H7 (cell line): ENCODE results near the gene BRCC3. TPM values are rescaled to one million over a fixed set of nuclear protein-coding genes. Genes with fewer than 3 reads are reported as not detected.
"Not testable (repeated sequence)": the region's sequence is repeated elsewhere in the genome, so short reads cannot be mapped to it uniquely, and the experiment has no call there.

Experiments
- DNase-seq: peaks from one replicate; pipeline ENCODE4 v3.0.0; 2012
- H3K27me3 ChIP-seq: 2 replicates; pipeline ENCODE4 v1.6.0; 2011; ENCODE audit warnings: mild to moderate bottlenecking, low read length; ENCODE audit not compliant: control insufficient read depth, insufficient read depth
- H3K36me3 ChIP-seq: replicated peaks from 2 replicates; pipeline ENCODE4 v1.5.1; 2011; ENCODE audit warnings: low read length; ENCODE audit not compliant: control insufficient read depth, insufficient read depth
- H3K4me3 ChIP-seq: 2 replicates; pipeline ENCODE4 v1.5.1; 2011; ENCODE audit warnings: low read depth, mild to moderate bottlenecking, control low read depth, low read length, moderate library complexity; ENCODE audit not compliant: insufficient read depth
- total RNA-seq: library from RNA; depleted of rRNA; stranded (reverse); fragments of >200 nt; shearing (Covaris generic); gene quantifications from 2 replicates; pipeline ENCODE4 v1.2.3, GENCODE V29; 2014; rRNA removed

The BRCC3 gene
- total RNA-seq, 1 experiment from 2014 or later = 7.9 TPM

DNA sequence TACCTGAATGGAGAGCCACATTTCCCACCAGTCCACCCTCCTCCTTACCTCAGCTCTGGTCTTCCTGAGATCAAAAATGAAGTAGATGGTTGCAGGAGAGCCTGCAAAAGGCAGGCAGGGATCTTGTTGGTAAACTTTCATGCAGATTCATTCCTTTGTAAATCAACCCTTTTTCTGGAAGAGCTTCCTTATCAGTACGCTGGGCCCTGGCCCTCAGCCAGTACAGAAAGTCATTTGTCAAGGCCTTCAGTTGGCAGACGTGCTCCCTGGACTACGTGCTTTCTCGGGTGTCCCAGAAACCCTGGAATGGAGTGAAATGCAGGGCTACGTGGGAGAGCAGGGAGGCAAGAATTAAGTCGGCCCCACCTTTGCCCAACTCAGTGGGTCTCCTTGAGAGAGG, 76.3 kb downstream of the BRCC3 start:
- H3K27me3 ChIP-seq, DNase-seq, H3K36me3 ChIP-seq, H3K4me3 ChIP-seq: not testable (repeated sequence)

DNA sequence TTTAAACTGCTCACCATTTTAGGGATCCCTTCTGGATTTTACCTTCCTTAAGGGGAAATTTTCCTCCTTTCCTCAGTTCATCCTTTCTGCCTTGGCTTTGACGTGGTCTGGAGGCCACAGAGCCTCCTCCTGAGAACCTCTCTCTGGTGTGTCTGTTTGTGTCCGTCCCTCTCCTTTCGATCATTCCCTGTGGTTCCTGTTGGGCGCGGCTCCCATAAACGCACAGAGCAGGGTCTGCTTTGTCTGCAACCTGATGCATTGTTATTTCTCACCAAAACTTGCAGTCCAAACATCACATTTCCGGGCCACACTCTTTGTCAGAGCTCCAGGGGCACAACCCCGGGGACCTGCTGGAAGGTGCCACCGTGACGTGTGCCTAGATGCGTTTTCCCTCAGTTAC, 76.9 kb downstream of the BRCC3 start:
- H3K27me3 ChIP-seq, H3K36me3 ChIP-seq, DNase-seq, H3K4me3 ChIP-seq: not testable (repeated sequence)

DNA sequence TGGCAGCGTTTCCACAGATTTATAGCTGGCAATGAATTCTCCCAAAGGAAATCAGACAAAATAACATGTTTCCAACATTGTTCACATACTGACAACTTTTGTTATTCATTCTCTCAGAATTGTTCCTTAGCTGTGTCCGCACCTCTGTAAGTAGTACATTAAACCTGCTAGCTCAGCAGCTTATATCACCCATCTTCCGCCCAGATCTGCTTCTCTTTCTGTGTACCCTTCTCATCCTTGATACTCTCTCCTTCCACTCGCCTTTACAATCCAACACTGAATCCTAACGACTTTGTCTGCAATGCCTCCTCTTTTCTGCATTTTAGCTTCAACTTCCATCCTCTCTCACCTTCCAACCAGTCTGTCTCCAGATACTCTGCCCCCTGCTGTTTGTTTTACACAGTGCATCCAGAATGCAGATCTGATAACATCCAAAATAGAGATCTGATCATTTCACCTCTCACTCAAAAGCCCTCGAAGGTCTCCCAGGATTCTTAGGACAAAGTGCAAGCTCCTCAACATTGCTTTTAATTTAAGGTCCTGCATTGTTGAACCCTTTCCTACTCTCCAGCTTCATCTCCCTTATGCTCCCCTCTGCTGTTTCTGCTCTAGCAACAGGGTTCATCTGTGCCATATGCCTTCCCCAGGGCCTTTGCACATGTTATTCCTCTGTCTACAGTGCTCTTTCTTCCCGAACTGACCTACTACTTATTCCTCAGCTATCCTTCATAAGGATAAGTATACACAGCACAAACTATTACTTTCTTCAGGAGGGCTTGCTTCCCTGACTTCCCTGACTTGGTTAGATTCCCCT, 77.6 kb downstream of the BRCC3 start:
- H3K27me3 ChIP-seq = no peaks in the 10 kb centered on the region
- H3K4me3 ChIP-seq = no peak overlapping the region
- DNase-seq = peak; percentile 18
- H3K36me3 ChIP-seq = no peaks in the 10 kb centered on the region

DNA sequence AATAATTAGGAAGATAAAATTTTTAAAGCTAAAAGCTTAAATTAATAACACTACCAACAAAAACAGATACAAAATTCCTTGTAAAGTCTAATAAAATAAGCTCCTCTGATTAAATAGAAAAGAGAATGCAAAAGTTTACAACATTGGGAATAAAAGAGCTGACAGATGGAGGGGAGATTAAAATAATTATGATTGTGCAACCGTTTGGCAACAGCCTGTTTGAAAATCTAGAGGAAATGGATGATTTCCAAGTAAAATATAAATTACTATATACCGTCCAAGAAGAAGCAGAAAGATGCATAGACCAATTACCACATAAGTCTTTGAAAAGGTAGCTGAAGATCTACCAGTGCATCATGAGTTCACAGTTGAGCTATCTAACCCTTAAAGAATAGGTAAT, 98.6 kb downstream of the BRCC3 start:
- Histone ChIP-seq H3K36me3 (no peaks in the 10 kb centered on the region), H3K27me3 (no peaks in the 10 kb centered on the region), H3K4me3 (no peak overlapping the region)
- no peak for DNase-seq

Other genes with a start within 250 kb of the BRCC3 start
- not detected in 2 replicates for gene SMIM9, start 236.8 kb upstream of the BRCC3 start, total RNA-seq
- 8.2 and 8.4 TPM in 2 replicates for gene F8A1, start 185.2 kb upstream of the BRCC3 start, total RNA-seq
- 1.4 and 2.1 TPM in 2 replicates for gene F8, start 48.8 kb upstream of the BRCC3 start, total RNA-seq
- gene FUNDC2, start 44.7 kb upstream of the BRCC3 start, total RNA-seq = 50.0 and 56.0 TPM in 2 replicates
- 10.0 and 13.4 TPM in 2 replicates for gene CMC4, start 372 bp upstream of the BRCC3 start, total RNA-seq
- gene MTCP1, start 372 bp upstream of the BRCC3 start, total RNA-seq = 5.9 and 9.3 TPM in 2 replicates
- gene VBP1, start 145.0 kb downstream of the BRCC3 start, total RNA-seq = 73.6 and 89.6 TPM in 2 replicates
- gene RAB39B, start 193.0 kb downstream of the BRCC3 start, total RNA-seq = 3.6 and 4.4 TPM in 2 replicates